K562 (cell line): ENCODE data around the gene CTRB1. TPM values are rescaled to one million over a fixed set of nuclear protein-coding genes. Genes with fewer than 3 reads are reported as not detected.

Experiments
- ATAC-seq: fragments of 200-7000 bp; cut with Tn5 transposase; 3 replicates; pipeline ENCODE4 v1.9.1; 2020; ENCODE audit warnings: moderate library complexity
- BruUV-seq: library from RNA; stranded (reverse); fragments of 400-500 nt; replicated peaks from 2 replicates; lab custom pipeline; 2021; lab: Mats Ljungman, UMichigan
- CTCF ChIA-PET: fragments of 300-600 bp; formaldehyde crosslinking; extraction: SDS; loops from one replicate; lab custom pipeline; 2021; ENCODE audit warnings: low intra/inter-chr PET ratio; lab: Yijun Ruan, JAX
- POLR2A ChIA-PET: fragments of 300-600, 350-650 bp; sonication (Branson Sonifier 250); formaldehyde crosslinking; extraction: SDS; loops from one replicate; lab custom pipeline; 2021; ENCODE audit warnings: antibody characterized with exemption, inconsistent platforms; lab: Yijun Ruan, JAX
- DNase-seq, 4 experiments: peaks; one replicate each; pipeline versions ENCODE4 v3.0.0 to v3.0.0-alpha.2; 2011 to 2018; ENCODE audit warnings: low spot score in 3 of 4, mixed read lengths in 3 of 4; ENCODE audit errors: extremely low read depth in 1 of 4
- FAIRE-seq: peaks from 2 replicates; lab custom pipeline; 2011; peaks lifted over from hg19 to GRCh38; lab: Jason Lieb, UNC
- H2AFZ ChIP-seq: 2 replicates; pipeline ENCODE4 v1.6.0; 2011; ENCODE audit warnings: low read depth, low read length, control low read depth, inconsistent platforms
- H3K27ac ChIP-seq: fragments of 200-600 bp; 3 replicates; pipeline ENCODE4 v1.8.0; 2011; ENCODE audit warnings: low read depth, mild to moderate bottlenecking, control low read depth, inconsistent platforms, low read length, moderate library complexity, mixed read lengths; ENCODE audit errors: extremely low read depth
- H3K27me3 ChIP-seq, 2 experiments: fragments of 300-600 bp in 1 of 2; 2 replicates in 1 of 2; 3 replicates in 1 of 2; pipeline versions ENCODE4 v1.6.0 to v1.8.0; 2011; ENCODE audit warnings: inconsistent platforms in 2 of 2, low read length in 2 of 2, mild to moderate bottlenecking in 1 of 2, mixed read lengths in 1 of 2, moderate library complexity in 1 of 2; ENCODE audit not compliant: control insufficient read depth in 2 of 2, insufficient read depth in 2 of 2
- H3K36me3 ChIP-seq: fragments of 300-600 bp; 3 replicates; pipeline ENCODE4 v1.8.0; 2011; ENCODE audit warnings: mild to moderate bottlenecking, low read length, inconsistent platforms; ENCODE audit not compliant: control insufficient read depth, insufficient read depth
- H3K4me1 ChIP-seq, 2 experiments: fragments of 200-600 bp in 1 of 2; replicated peaks in 1 of 2; 2 replicates in 1 of 2; 3 replicates in 1 of 2; pipeline versions ENCODE4 v1.5.1 to v1.8.0; 2011; ENCODE audit warnings: inconsistent platforms in 2 of 2, low read length in 2 of 2, mild to moderate bottlenecking in 1 of 2, mixed read lengths in 1 of 2, moderate library complexity in 1 of 2; ENCODE audit not compliant: control insufficient read depth in 2 of 2, insufficient read depth in 2 of 2
- H3K4me2 ChIP-seq: 2 replicates; pipeline ENCODE4 v1.6.1; 2011; ENCODE audit warnings: low read length, control low read depth, inconsistent platforms, mixed read lengths; ENCODE audit not compliant: insufficient read depth
- H3K4me3 ChIP-seq: fragments of 200-600 bp; sonication (generic), shearing (Covaris generic); 2 replicates; pipeline ENCODE4 v1.5.1; 2016; ENCODE audit warnings: control low read depth, inconsistent platforms
- H3K79me2 ChIP-seq: fragments of 200-600 bp; 3 replicates; pipeline ENCODE4 v1.8.0; 2011; ENCODE audit warnings: low read length, inconsistent platforms; ENCODE audit not compliant: control insufficient read depth, insufficient read depth
- H3K9ac ChIP-seq, 2 experiments: 2 replicates each; pipeline versions ENCODE4 v1.6.0 to v1.6.1; 2011; ENCODE audit warnings: low read depth in 2 of 2, low read length in 2 of 2, control low read depth in 1 of 2, inconsistent platforms in 1 of 2, mild to moderate bottlenecking in 1 of 2, mixed read lengths in 1 of 2; ENCODE audit not compliant: insufficient read depth in 1 of 2
- H3K9me1 ChIP-seq: one replicate; pipeline ENCODE4 v1.6.0; 2011; ENCODE audit warnings: inconsistent platforms, mild to moderate bottlenecking, low read length, moderate library complexity; ENCODE audit not compliant: control insufficient read depth, insufficient read depth
- H3K9me3 ChIP-seq: replicated peaks from 2 replicates; pipeline ENCODE4 v1.5.1; 2011; ENCODE audit warnings: low read depth, low read length, inconsistent platforms; ENCODE audit not compliant: control insufficient read depth, insufficient read depth
- H4K20me1 ChIP-seq: replicated peaks from 2 replicates; pipeline ENCODE4 v1.6.1; 2011; ENCODE audit warnings: low read length, inconsistent platforms, mixed read lengths; ENCODE audit not compliant: control insufficient read depth, insufficient read depth
- NCOA6 ChIP-seq: fragments of 450-650 bp; IDR thresholded peaks from 2 replicates; pipeline ENCODE4 v1.6.1; 2017; ENCODE audit warnings: mild to moderate bottlenecking
- RBFOX2 ChIP-seq: fragments of 200-400 bp; formaldehyde crosslinking; IDR thresholded peaks from 2 replicates; pipeline ENCODE4 v1.6.1; 2017; ENCODE audit warnings: low read depth, mild to moderate bottlenecking, low read length, moderate library complexity
- SNRNP70 ChIP-seq: fragments of 200-400 bp; formaldehyde crosslinking; optimal IDR thresholded peaks from 2 replicates; pipeline ENCODE3; 2017; ENCODE audit warnings: low read depth, low read length
- SRSF7 ChIP-seq: fragments of 200-400 bp; formaldehyde crosslinking; optimal IDR thresholded peaks from 2 replicates; pipeline ENCODE3; 2017; ENCODE audit warnings: mild to moderate bottlenecking, low read depth, low read length
- WGBS: fragments of 100-300 bp; shearing (Covaris generic); methylation state at CpG from one replicate; pipeline ENCODE4 v1.1.6; 2016; ENCODE audit warnings: low coverage, mixed read lengths; ENCODE audit not compliant: insufficient coverage; ENCODE audit errors: missing lambda C conversion rate; 5-methylcytosine and 5-hydroxymethylcytosine counted together
- in situ Hi-C: fragments of 300-500 bp; cut with MboI; formaldehyde crosslinking; loops from 4 replicates; pipeline ENCODE4 v1.15.0; 2018; ENCODE audit warnings: inconsistent platforms, mixed read lengths
- intact Hi-C: fragments of 100-400 bp; cut with micrococcal nuclease; formaldehyde crosslinking; loops from 2 replicates; pipeline ENCODE4 v1.14.2; 2022
- polyA plus RNA-seq, 8 experiments: library from polyadenylated mRNA; depleted of rRNA in 4 of 8; stranded (reverse) in 5 of 8; unstranded in 3 of 8; fragments of >200 nt; fragmentation: Nextera tagmentation in 2 of 8; fragmentation: Illumina TruSeq in 1 of 8; extraction: Ambion mirVana in 2 of 8; extraction: Trizol in 1 of 8; gene quantifications; 2 replicates each; pipeline versions ENCODE4 v1.2.1 to v1.2.3, GENCODE V29; 2011 to 2014; ENCODE audit warnings: inconsistent platforms in 1 of 8, missing spikeins in 1 of 8
- total RNA-seq, 7 experiments: library from RNA; depleted of rRNA in 6 of 7; stranded (reverse); fragments of >200 nt in 6 of 7; fragmentation: Illumina TruSeq in 2 of 7; extraction: Trizol in 2 of 7; gene quantifications; 2 replicates each; pipeline versions ENCODE4 v1.2.1 to v1.2.3, GENCODE V29; 2011 to 2021; ENCODE audit warnings: low replicate concordance in 1 of 7
- TF ChIP-seq, protein P1 (sequence below): fragments of 250-450 bp; sonication (Bioruptor Pico); IDR thresholded peaks from 2 replicates; pipeline ENCODE4 v1.8.0; 2021; ENCODE audit warnings: mild to moderate bottlenecking, moderate library complexity

The CTRB1 gene
- total and polyA plus RNA-seq, 9 of the 15 experiments (the other 6 are each of a cell fraction or from before 2014, with no cell fraction given) = 2.3 TPM; not detected in 8

DNA sequence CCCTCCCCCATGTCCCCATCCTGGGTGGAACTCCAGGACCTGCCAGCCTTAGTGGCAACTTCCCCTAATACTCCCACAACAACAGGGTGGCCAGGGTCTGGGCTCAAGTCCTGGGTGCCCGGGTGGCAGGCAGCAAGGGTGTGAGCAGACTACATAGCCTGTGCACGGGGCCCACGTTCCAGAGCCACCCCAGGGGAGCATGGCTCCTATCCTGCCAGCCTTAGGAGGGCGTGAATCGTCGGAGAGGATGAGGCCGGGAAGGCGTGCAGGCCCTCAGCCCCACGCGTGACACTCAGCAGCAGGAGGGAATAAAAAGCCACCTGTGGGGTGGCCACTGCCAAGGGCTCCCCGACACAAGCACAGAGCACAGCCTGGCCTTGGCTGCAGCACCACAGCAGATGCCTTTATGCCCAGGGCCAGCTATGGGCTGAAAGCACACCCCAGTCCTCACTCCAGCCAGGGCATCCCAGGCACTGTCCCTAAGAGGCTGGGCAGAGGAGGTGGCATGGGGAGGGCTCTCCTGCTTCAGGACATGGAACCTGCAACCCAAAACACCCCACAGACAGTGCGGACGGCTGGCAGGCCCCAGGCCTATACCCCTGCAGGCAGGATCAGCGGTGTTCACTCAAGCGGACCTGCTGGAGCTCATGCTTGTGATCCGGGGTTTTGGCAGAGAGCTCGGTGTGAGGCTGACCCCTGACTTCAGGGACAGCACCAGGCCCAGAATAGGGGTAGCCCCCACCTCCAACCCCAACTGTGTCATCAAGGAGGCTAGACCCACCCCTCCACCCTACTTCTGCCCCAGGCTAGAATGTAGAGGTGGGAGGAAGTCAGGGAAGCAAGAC is 30.0 kb downstream of the CTRB1 start:
- no peak for FAIRE-seq
- Histone ChIP-seq H3K4me2 (no peak overlapping the region), H3K79me2 (peaks cover 34% of the 10 kb centered on the region), H3K27me3 (no peaks in the 10 kb centered on the region), H3K27ac (no peak overlapping the region)
- TF ChIP-seq SNRNP70 (no peak), NCOA6 (no peak), SRSF7 (no peak), RBFOX2 (0 out of 2 replicates have a peak, but pooled peaks have one; percentile 13)
- TF ChIP-seq, protein P1, sequence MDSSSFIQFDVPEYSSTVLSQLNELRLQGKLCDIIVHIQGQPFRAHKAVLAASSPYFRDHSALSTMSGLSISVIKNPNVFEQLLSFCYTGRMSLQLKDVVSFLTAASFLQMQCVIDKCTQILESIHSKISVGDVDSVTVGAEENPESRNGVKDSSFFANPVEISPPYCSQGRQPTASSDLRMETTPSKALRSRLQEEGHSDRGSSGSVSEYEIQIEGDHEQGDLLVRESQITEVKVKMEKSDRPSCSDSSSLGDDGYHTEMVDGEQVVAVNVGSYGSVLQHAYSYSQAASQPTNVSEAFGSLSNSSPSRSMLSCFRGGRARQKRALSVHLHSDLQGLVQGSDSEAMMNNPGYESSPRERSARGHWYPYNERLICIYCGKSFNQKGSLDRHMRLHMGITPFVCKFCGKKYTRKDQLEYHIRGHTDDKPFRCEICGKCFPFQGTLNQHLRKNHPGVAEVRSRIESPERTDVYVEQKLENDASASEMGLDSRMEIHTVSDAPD (CRISPR knock-in tag) = no peak
- TF ChIP-seq, all 486 proteins: peak for 1
- CTCF ChIA-PET = no interaction called here
- Histone ChIP-seq H3K9me3 (no peaks in the 10 kb centered on the region), H3K4me3 (no peak overlapping the region), H3K9me1 (no peaks in the 10 kb centered on the region), H2AFZ (no peak overlapping the region), H4K20me1 (peaks cover 44% of the 10 kb centered on the region), H3K9ac (peak overlapping the region in 1 of 2 experiments; percentile 11; a peak in 1 of 4 replicates), H3K36me3 (no peaks in the 10 kb centered on the region), H3K4me1 (peaks cover 17 to 87% of the 10 kb centered on the region in 2 experiments; a peak in 4 of 5 replicates)
- POLR2A ChIA-PET = no interaction called here
- BruUV-seq = no TSS peak
- ATAC-seq (no peak), DNase-seq (no peak)
- in situ Hi-C loops (no loop called here), intact Hi-C loops (no loop called here)
- WGBS = 85% methylated on average over 16 of the region's 17 CpGs
